ENCODE data around the gene ETHE1.

DNA sequence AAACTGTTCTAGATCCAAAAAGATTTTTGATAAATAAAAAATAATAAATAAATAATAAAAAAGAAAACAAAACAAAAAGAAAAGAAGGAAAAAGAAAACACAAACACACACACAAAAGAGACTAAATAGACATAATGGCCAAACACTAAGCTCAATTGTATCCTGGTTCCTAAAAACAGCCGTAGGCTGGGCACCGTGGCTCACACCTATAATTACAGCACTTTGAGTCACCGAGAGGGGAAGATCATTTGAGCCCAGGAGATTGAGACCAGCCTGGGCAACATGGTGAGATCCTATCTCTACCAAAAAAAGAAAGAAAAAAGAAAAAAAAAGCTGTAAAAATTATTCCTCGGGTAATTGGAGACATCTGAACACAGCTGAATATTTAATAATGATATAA lies 8.9 kb downstream of the ETHE1 start:
- TF ChIP-seq, protein P1, sequence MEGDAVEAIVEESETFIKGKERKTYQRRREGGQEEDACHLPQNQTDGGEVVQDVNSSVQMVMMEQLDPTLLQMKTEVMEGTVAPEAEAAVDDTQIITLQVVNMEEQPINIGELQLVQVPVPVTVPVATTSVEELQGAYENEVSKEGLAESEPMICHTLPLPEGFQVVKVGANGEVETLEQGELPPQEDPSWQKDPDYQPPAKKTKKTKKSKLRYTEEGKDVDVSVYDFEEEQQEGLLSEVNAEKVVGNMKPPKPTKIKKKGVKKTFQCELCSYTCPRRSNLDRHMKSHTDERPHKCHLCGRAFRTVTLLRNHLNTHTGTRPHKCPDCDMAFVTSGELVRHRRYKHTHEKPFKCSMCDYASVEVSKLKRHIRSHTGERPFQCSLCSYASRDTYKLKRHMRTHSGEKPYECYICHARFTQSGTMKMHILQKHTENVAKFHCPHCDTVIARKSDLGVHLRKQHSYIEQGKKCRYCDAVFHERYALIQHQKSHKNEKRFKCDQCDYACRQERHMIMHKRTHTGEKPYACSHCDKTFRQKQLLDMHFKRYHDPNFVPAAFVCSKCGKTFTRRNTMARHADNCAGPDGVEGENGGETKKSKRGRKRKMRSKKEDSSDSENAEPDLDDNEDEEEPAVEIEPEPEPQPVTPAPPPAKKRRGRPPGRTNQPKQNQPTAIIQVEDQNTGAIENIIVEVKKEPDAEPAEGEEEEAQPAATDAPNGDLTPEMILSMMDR (IDR thresholded peaks at IDR 0.05), result no peak
- TF ChIP-seq ZFX (IDR thresholded peaks at IDR 0.05; ENCODE audit: borderline replicate concordance), result no peak

Measured in 22Rv1 (cell line).